Breast epithelium (tissue), 3 donors: ENCODE results near the gene UMAD1.

Experiments used
- POLR2A ChIP-seq: fragments of 450-650 bp; IDR thresholded peaks from one replicate; pipeline ENCODE4 v1.6.1; 2016; ENCODE audit warnings: antibody characterized with exemption, mild to moderate bottlenecking, moderate library complexity
- POLR2AphosphoS5 ChIP-seq, 3 donors: sonication (generic); formaldehyde crosslinking; IDR thresholded peaks; one replicate each; pipeline ENCODE4 v1.6.1; 2017; ENCODE audit warnings: antibody characterized with exemption in 3 of 3
- TF ChIP-seq, protein P1 (sequence below), 3 donors: fragments of 450-650 bp; IDR thresholded peaks; one replicate each; pipeline ENCODE4 v1.5.1; 2016 to 2017; ENCODE audit warnings: antibody characterized with exemption in 3 of 3, mild to moderate bottlenecking in 3 of 3, moderate library complexity in 3 of 3

DNA sequence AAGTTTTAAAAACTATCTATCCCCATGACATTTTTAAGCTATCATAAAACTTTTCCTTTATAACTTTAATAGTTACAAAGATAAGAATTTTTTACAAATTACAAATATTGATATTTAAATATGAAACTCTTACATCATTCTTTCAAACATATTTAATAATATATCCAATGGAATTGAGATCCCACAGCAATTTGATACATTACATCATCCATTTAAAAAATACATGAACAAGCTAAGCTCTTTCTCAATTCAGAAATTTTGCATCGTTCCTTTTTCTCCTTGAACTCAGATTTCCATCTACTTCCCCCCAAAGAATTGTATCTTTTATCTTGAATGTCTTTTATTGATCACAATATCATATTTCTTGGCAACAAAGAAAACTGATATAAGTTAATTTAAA lies 209.6 kb downstream of the UMAD1 start:
- TF ChIP-seq POLR2A (no peak), POLR2AphosphoS5 (IDR thresholded peaks at IDR 0.05) (no peak)
- TF ChIP-seq, protein P1, sequence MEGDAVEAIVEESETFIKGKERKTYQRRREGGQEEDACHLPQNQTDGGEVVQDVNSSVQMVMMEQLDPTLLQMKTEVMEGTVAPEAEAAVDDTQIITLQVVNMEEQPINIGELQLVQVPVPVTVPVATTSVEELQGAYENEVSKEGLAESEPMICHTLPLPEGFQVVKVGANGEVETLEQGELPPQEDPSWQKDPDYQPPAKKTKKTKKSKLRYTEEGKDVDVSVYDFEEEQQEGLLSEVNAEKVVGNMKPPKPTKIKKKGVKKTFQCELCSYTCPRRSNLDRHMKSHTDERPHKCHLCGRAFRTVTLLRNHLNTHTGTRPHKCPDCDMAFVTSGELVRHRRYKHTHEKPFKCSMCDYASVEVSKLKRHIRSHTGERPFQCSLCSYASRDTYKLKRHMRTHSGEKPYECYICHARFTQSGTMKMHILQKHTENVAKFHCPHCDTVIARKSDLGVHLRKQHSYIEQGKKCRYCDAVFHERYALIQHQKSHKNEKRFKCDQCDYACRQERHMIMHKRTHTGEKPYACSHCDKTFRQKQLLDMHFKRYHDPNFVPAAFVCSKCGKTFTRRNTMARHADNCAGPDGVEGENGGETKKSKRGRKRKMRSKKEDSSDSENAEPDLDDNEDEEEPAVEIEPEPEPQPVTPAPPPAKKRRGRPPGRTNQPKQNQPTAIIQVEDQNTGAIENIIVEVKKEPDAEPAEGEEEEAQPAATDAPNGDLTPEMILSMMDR (IDR thresholded peaks at IDR 0.05) = no peak
